NCI-H2107 treated with DMSO at 0.1 percent for 48 hours (cell line): ENCODE data around the gene TMX1.

Source experiments
- DNase-seq: peaks from one replicate; lab custom pipeline; 2025; ENCODE audit not compliant: unreplicated experiment; lab: John Stamatoyannopoulos, UW

Gene TMX1

GRCh38 chr14:51242545-51243490 is 2.8 kb downstream of the TMX1 start:
- DNase-seq, result no peak

- no peak for DNase-seq
Measured at GRCh38 chr14:51244591-51244990, 4.5 kb downstream of the TMX1 start.

- no peak for DNase-seq
Measured at GRCh38 chr14:51246032-51246431, 6.0 kb downstream of the TMX1 start.

- no peak for DNase-seq
Measured at GRCh38 chr14:51248016-51248987, 8.3 kb downstream of the TMX1 start.

- no peak for DNase-seq
Measured at GRCh38 chr14:51251486-51251885, 11.4 kb downstream of the TMX1 start.

GRCh38 chr14:51253880-51254279 is 13.8 kb downstream of the TMX1 start:
- no peak for DNase-seq

GRCh38 chr14:51258280-51258679 is 18.2 kb downstream of the TMX1 start:
- no peak for DNase-seq

GRCh38 chr14:51258788-51259187 is 18.7 kb downstream of the TMX1 start:
- DNase-seq, result no peak

GRCh38 chr14:51260225-51260624 is 20.2 kb downstream of the TMX1 start:
- no peak for DNase-seq

- no peak for DNase-seq
Measured at GRCh38 chr14:51261151-51261550, 21.1 kb downstream of the TMX1 start.

- DNase-seq, result no peak
Measured at GRCh38 chr14:51262868-51263267, 22.8 kb downstream of the TMX1 start.

- no peak for DNase-seq
Measured at GRCh38 chr14:51269634-51270033, 29.6 kb downstream of the TMX1 start.

GRCh38 chr14:51276605-51277004 is 36.6 kb downstream of the TMX1 start:
- no peak for DNase-seq

GRCh38 chr14:51277753-51278415 is 37.8 kb downstream of the TMX1 start:
- DNase-seq, result no peak

GRCh38 chr14:51282517-51282916 is 42.5 kb downstream of the TMX1 start:
- DNase-seq, result no peak

GRCh38 chr14:51283402-51284085 is 43.5 kb downstream of the TMX1 start:
- peak; percentile 75 for DNase-seq

- DNase-seq, result no peak
Measured at GRCh38 chr14:51284241-51284640, 44.2 kb downstream of the TMX1 start.

GRCh38 chr14:51285120-51285519 is 45.1 kb downstream of the TMX1 start:
- DNase-seq, result no peak

GRCh38 chr14:51289169-51289568 is 49.1 kb downstream of the TMX1 start:
- DNase-seq, result no peak

GRCh38 chr14:51290132-51290531 is 50.1 kb downstream of the TMX1 start:
- no peak for DNase-seq

- DNase-seq, result no peak
Measured at GRCh38 chr14:51291016-51291415, 51.0 kb downstream of the TMX1 start.
